Measurements from ENCODE around the gene PSME4. TPM values are rescaled to one million over a fixed set of nuclear protein-coding genes. Genes with fewer than 3 reads are reported as not detected.

PSME4 gene
- total and polyA plus RNA-seq, 2 donors (not counting 1 experiment from before 2014, with no cell fraction given): 34.5 to 61.9 TPM

DNA sequence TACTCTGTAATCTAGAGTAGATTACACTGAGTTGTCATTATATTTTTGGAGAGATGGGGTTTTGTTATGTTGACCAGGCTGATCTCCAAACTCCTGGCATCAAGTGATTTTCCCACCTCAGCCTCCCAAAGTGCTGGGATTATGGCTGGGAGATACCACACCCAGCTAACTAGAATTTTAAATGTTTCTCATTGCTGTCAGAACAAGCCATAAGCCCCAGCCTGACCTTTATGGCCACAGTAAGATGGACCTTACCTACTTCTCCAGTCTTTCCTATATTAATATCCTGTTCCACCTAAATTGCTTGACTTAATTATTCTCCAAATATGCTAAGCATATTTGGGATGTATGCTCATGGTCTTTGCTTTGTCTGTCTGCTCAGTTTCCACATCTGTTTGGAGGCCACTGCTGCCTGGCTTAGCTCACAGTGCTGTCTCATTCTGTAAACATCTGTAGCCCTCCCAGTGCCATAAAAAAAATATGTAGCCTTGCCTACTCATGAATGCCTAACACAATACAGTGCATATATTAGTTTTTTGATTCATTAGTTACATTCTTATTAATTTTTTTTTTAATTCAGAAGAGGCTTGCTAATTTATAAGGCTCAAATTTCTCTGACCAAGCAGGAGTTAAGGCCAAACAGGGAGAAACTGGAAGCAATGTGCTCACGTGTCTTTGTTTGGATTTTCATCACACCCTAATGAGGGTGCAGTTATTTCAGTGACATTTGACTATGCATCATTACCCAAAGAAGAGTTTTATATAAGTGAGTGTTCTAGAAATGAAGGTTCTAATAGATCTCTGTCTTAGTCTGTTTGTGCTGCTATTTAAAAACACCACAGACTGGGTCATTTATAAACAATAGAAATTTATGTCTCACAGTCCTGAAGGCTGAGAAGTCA, 45.3 kb upstream of the PSME4 start:
- Mint-ChIP-seq H3K4me3 (no peak overlapping the region), H3K9me3 (ENCODE audit: insufficient read depth) (peaks cover 4% of the 10 kb centered on the region), H3K4me1 (peaks cover 33% of the 10 kb centered on the region), H3K27me3 (no peaks in the 10 kb centered on the region), H3K27ac (peak overlapping the region; percentile 60)
- no peak overlapping the region for H2AFZ ChIP-seq (ENCODE audit: insufficient read depth, low read depth, low read length, poor library complexity, severe bottlenecking)
- ChIA-PET POLR2A (no interaction called here), CTCF (no interaction called here)
- no peak for TF ChIP-seq EZH2 (IDR thresholded peaks at IDR 0.05; ENCODE audit: borderline replicate concordance, insufficient read depth, low read depth, low read length, poor library complexity, severe bottlenecking)
- TF ChIP-seq, protein P1, sequence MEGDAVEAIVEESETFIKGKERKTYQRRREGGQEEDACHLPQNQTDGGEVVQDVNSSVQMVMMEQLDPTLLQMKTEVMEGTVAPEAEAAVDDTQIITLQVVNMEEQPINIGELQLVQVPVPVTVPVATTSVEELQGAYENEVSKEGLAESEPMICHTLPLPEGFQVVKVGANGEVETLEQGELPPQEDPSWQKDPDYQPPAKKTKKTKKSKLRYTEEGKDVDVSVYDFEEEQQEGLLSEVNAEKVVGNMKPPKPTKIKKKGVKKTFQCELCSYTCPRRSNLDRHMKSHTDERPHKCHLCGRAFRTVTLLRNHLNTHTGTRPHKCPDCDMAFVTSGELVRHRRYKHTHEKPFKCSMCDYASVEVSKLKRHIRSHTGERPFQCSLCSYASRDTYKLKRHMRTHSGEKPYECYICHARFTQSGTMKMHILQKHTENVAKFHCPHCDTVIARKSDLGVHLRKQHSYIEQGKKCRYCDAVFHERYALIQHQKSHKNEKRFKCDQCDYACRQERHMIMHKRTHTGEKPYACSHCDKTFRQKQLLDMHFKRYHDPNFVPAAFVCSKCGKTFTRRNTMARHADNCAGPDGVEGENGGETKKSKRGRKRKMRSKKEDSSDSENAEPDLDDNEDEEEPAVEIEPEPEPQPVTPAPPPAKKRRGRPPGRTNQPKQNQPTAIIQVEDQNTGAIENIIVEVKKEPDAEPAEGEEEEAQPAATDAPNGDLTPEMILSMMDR (IDR thresholded peaks at IDR 0.05): no peak
- H3K4me1 ChIP-seq (ENCODE audit: control insufficient read depth in 2 of 2, insufficient read depth in 2 of 2, low read length in 2 of 2): peaks cover 17 to 23% of the 10 kb centered on the region in 2 donors
- H3K36me3 ChIP-seq (replicated peaks in 1 of 2; ENCODE audit: control extremely low read depth in 1 of 2, control insufficient read depth in 1 of 2, extremely low read depth in 1 of 2, insufficient read depth in 2 of 2, low read length in 1 of 2): no peaks in the 10 kb centered on the region
- H3K9ac ChIP-seq (ENCODE audit: low read length): no peak overlapping the region
- ATAC-seq (ENCODE audit: low read depth): no peak
- no peaks in the 10 kb centered on the region for H3K27me3 ChIP-seq (replicated peaks in 1 of 4; ENCODE audit: control extremely low read depth in 1 of 4, control insufficient read depth in 3 of 4, insufficient read depth in 4 of 4, low read length in 3 of 4)
- no peak for DNase-seq
- peak overlapping the region in 1 of 2 donors; percentile 34 for H3K27ac ChIP-seq (ENCODE audit: low read length in 2 of 2)
- intact Hi-C loops (cut with micrococcal nuclease): no loop called here
- no peak overlapping the region for H3K4me3 ChIP-seq (ENCODE audit: control extremely low read depth in 1 of 5, extremely low read depth in 1 of 5, insufficient read depth in 1 of 5, low read depth in 2 of 5, low read length in 4 of 5)
- no CpG with 5 or more reads among the region's 1 CpG for WGBS (ENCODE audit: insufficient coverage)
- no peaks in the 10 kb centered on the region for H4K20me1 ChIP-seq (ENCODE audit: control insufficient read depth, insufficient read depth, low read length, poor library complexity, severe bottlenecking)
- H3K9me3 ChIP-seq (ENCODE audit: control extremely low read depth in 1 of 3, control insufficient read depth in 2 of 3, insufficient read depth in 1 of 3, low read length in 2 of 3): peaks cover 3 to 13% (median 10%) of the 10 kb centered on the region in 3 donors
- no peak overlapping the region for H3K4me2 ChIP-seq (replicated peaks; ENCODE audit: low read depth, low read length, poor library complexity, severe bottlenecking)
- H3K79me2 ChIP-seq (ENCODE audit: control insufficient read depth, insufficient read depth, low read length): no peaks in the 10 kb centered on the region

DNA sequence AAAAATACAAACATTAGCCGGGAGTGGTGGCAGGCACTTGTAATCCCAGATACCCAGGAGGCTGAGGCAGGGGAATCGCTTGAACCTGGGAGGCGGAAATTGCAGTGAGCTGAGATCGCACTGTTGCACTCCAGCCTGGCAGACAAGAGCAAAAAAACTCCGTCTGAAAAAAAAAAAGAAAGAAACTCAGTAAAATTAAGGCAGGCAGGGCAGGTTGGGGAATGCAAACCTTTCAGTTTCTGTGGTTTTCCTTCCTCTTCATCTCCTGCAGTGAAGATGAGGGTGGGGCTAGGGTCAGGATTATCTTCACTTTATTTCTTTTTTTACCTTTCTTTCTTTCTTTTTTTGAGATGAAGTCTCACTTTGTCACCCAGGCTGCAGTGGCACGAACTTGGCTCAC, 43.2 kb upstream of the PSME4 start:
- TF ChIP-seq, protein P1 (IDR thresholded peaks at IDR 0.05): no peak
- no peak for TF ChIP-seq EZH2 (IDR thresholded peaks at IDR 0.05; ENCODE audit: borderline replicate concordance, insufficient read depth, low read depth, low read length, poor library complexity, severe bottlenecking)
- H3K4me2 ChIP-seq (replicated peaks; ENCODE audit: low read depth, low read length, poor library complexity, severe bottlenecking): peak overlapping the region; percentile 59
- peak overlapping the region; percentile 60 for H2AFZ ChIP-seq (ENCODE audit: insufficient read depth, low read depth, low read length, poor library complexity, severe bottlenecking)
- H3K27me3 Mint-ChIP-seq: no peaks in the 10 kb centered on the region
- intact Hi-C loops (cut with micrococcal nuclease): loop anchor here (5.0 kb wide), 1 partner anchor 33 kb away; no protein-coding TSS in a partner anchor
- no peaks in the 10 kb centered on the region for H3K9me3 Mint-ChIP-seq (ENCODE audit: insufficient read depth)
- H3K79me2 ChIP-seq (ENCODE audit: control insufficient read depth, insufficient read depth, low read length): no peaks in the 10 kb centered on the region
- ATAC-seq (ENCODE audit: low read depth) (no peak), DNase-seq (peak; percentile 25)
- POLR2A ChIA-PET: no interaction called here
- CTCF ChIA-PET: no interaction called here
- H3K4me1 Mint-ChIP-seq: peaks cover 42% of the 10 kb centered on the region
- H4K20me1 ChIP-seq (ENCODE audit: control insufficient read depth, insufficient read depth, low read length, poor library complexity, severe bottlenecking): no peaks in the 10 kb centered on the region
- H3K4me3 Mint-ChIP-seq: peak overlapping the region; percentile 66
- H3K4me1 ChIP-seq (ENCODE audit: control insufficient read depth in 2 of 2, insufficient read depth in 2 of 2, low read length in 2 of 2): peaks cover 17 to 23% of the 10 kb centered on the region in 2 donors
- peak overlapping the region; percentile 41 to 66 for H3K27ac ChIP-seq (ENCODE audit: low read length in 2 of 2)
- H3K9me3 ChIP-seq (ENCODE audit: control extremely low read depth in 1 of 3, control insufficient read depth in 2 of 3, insufficient read depth in 1 of 3, low read length in 2 of 3): no peaks in the 10 kb centered on the region
- peak overlapping the region; percentile 73 for H3K27ac Mint-ChIP-seq
- WGBS (ENCODE audit: insufficient coverage): 38% methylated on average over 5 of the region's 6 CpGs
- no peaks in the 10 kb centered on the region for H3K36me3 ChIP-seq (replicated peaks in 1 of 2; ENCODE audit: control extremely low read depth in 1 of 2, control insufficient read depth in 1 of 2, extremely low read depth in 1 of 2, insufficient read depth in 2 of 2, low read length in 1 of 2)
- H3K27me3 ChIP-seq (replicated peaks in 1 of 4; ENCODE audit: control extremely low read depth in 1 of 4, control insufficient read depth in 3 of 4, insufficient read depth in 4 of 4, low read length in 3 of 4): no peaks in the 10 kb centered on the region
- peak overlapping the region; percentile 37 for H3K9ac ChIP-seq (ENCODE audit: low read length)
- peak overlapping the region in 2 of 5 experiments; percentile 19 to 43 for H3K4me3 ChIP-seq (ENCODE audit: control extremely low read depth in 1 of 5, extremely low read depth in 1 of 5, insufficient read depth in 1 of 5, low read depth in 2 of 5, low read length in 4 of 5)
